Pancreas (tissue), 10 donors: ENCODE results near the gene PRDM11. TPM values are rescaled to one million over a fixed set of nuclear protein-coding genes. Genes with fewer than 3 reads are reported as not detected.
A peak's percentile ranks its signal among the peaks of the same experiment; 100 is the strongest.

Experiments used
- ATAC-seq, 4 donors: fragments of 200-7000 bp; cut with Tn5 transposase; one replicate each; pipeline versions ENCODE4 v1.8.0 to v1.9.1; 2020; ENCODE audit warnings: mild to moderate bottlenecking in 4 of 4, moderate library complexity in 4 of 4
- DNase-seq, 6 donors: peaks; one replicate each; pipeline ENCODE4 v3.0.0-alpha.2; 2020
- FAIRE-seq: peaks from 2 replicates; lab custom pipeline; 2012; peaks lifted over from hg19 to GRCh38; lab: Jason Lieb, UNC
- H3K27ac ChIP-seq, 4 donors: fragments of 200-600 bp; sonication (generic); 1 replicate in 3 of 4; 2 replicates in 1 of 4; pipeline versions ENCODE4 v1.5.0 to v1.8.0; 2020
- H3K27me3 ChIP-seq, 4 donors: fragments of 200-600 bp; one replicate each; pipeline ENCODE4 v1.8.0; 2021
- H3K36me3 ChIP-seq, 3 donors: fragments of 200-600 bp; sonication (generic) in 1 of 3; one replicate each; pipeline versions ENCODE4 v1.5.0 to v1.8.0; 2020 to 2021
- H3K4me1 ChIP-seq, 3 donors: fragments of 200-600 bp; one replicate each; pipeline ENCODE4 v1.8.0; 2021
- H3K4me3 ChIP-seq, 4 donors: fragments of 200-600 bp; sonication (generic) in 2 of 4; one replicate each; pipeline versions ENCODE4 v1.5.0 to v1.8.0; 2020 to 2021
- H3K9me3 ChIP-seq, 4 donors: fragments of 200-600 bp; one replicate each; pipeline ENCODE4 v1.8.0; 2021
- CTCF ChIP-seq, 4 donors: fragments of 200-600 bp; sonication (generic) in 3 of 4; IDR thresholded peaks; one replicate each; pipeline versions ENCODE4 v1.5.0 to v1.8.0; 2021; ENCODE audit warnings: antibody characterized with exemption in 4 of 4
- WGBS, 2 donors: extraction: QIAGEN DNeasy Blood & Tissue Kit; methylation state at CpG; one replicate each; pipeline ENCODE4 v1.1.7; 2013; 5-methylcytosine and 5-hydroxymethylcytosine counted together
- intact Hi-C, 3 donors: fragments of 100-400 bp; cut with DNase I; formaldehyde crosslinking; loops; one replicate each; pipeline versions ENCODE4 v1.11.1 to v1.14.2; 2022
- polyA plus RNA-seq, 2 donors: library from polyadenylated mRNA; stranded (reverse); fragments of 200-250 nt; gene quantifications; one replicate each; pipeline ENCODE4 v1.2.3, GENCODE V29; 2013
- total RNA-seq, 6 donors: library from RNA; stranded (reverse); fragmentation: NEBNext Ultra II Directional in 4 of 6; extraction: Animal tissue kit (Norgen Biotek cat#: 25700) in 4 of 6; gene quantifications; one replicate each; pipeline versions ENCODE4 v1.2.1 to v1.2.4, GENCODE V29; 2021 to 2023
- donor health status: healthy with polysubstance abuse.
- donor health status: DM: no; HTN: no; CAD: no; lungs with moderate emphysema.
- donor health status: DM: no; HTN: no; CAD: no.
- donor health status: control.
- donor health status: control.
- donor health status: Bipolar disorder and iron deficiency.
- donor health status: DM: yes; HTN: yes; CAD: no.
- donor health status: DM: no; HTN: no; CAD: no.
- donor health status: DM: no; HTN: no; CAD: no.
- donor health status: DM: yes; HTN: yes; CAD: no.

PRDM11 gene
- total and polyA plus RNA-seq, 8 donors: 3.0 to 8.5 (median 6.4) TPM

GRCh38 chr11:45225277-45225676, 78.8 kb downstream of the PRDM11 start:
- DNase-seq (no peak), ATAC-seq (no peak), FAIRE-seq (no peak)
- H3K27ac ChIP-seq: no peak overlapping the region
- H3K4me1 ChIP-seq: no peaks in the 10 kb centered on the region
- no peaks in the 10 kb centered on the region for H3K9me3 ChIP-seq
- H3K27me3 ChIP-seq: no peaks in the 10 kb centered on the region
- no peak overlapping the region for H3K4me3 ChIP-seq
- intact Hi-C loops: no loop called here
- 88% methylated on average over 1 of the region's 1 CpG for WGBS, 2 donors
- TF ChIP-seq CTCF (IDR thresholded peaks at IDR 0.05): no peak
- peaks cover 0 to 16% (median 0%) of the 10 kb centered on the region in 3 donors for H3K36me3 ChIP-seq

- FAIRE-seq (no peak), ATAC-seq (no peak), DNase-seq (peak in 1 of 6 donors; percentile 58)
- H3K9me3 ChIP-seq: no peaks in the 10 kb centered on the region
- intact Hi-C loops: no loop called here
- no peaks in the 10 kb centered on the region for H3K27me3 ChIP-seq
- no peak overlapping the region for H3K4me3 ChIP-seq
- no peaks in the 10 kb centered on the region for H3K4me1 ChIP-seq
- TF ChIP-seq CTCF (IDR thresholded peaks at IDR 0.05): no peak
- peaks cover 0 to 16% (median 0%) of the 10 kb centered on the region in 3 donors for H3K36me3 ChIP-seq
- no peak overlapping the region for H3K27ac ChIP-seq
- WGBS, 2 donors: 95% methylated on average over 39 of the region's 39 CpGs
Measured at GRCh38 chr11:45225961-45226871, 79.8 kb downstream of the PRDM11 start.

GRCh38 chr11:45226901-45227300, 80.5 kb downstream of the PRDM11 start:
- no peak overlapping the region for H3K4me3 ChIP-seq
- intact Hi-C loops: no loop called here
- H3K27me3 ChIP-seq: no peaks in the 10 kb centered on the region
- DNase-seq (no peak), ATAC-seq (no peak), FAIRE-seq (no peak)
- H3K4me1 ChIP-seq: no peaks in the 10 kb centered on the region
- H3K36me3 ChIP-seq: peaks cover 0 to 16% (median 0%) of the 10 kb centered on the region in 3 donors
- WGBS, 2 donors: 95 to 98% methylated on average over 21 of the region's 21 CpGs
- no peak overlapping the region for H3K27ac ChIP-seq
- no peak for TF ChIP-seq CTCF (IDR thresholded peaks at IDR 0.05)
- no peaks in the 10 kb centered on the region for H3K9me3 ChIP-seq

GRCh38 chr11:45227836-45228235, 81.4 kb downstream of the PRDM11 start:
- FAIRE-seq (no peak), DNase-seq (no peak), ATAC-seq (no peak)
- H3K9me3 ChIP-seq: no peaks in the 10 kb centered on the region
- no peak for TF ChIP-seq CTCF (IDR thresholded peaks at IDR 0.05)
- intact Hi-C loops: no loop called here
- 95 to 97% methylated on average over 19 of the region's 19 CpGs for WGBS, 2 donors
- no peaks in the 10 kb centered on the region for H3K4me1 ChIP-seq
- H3K27ac ChIP-seq: no peak overlapping the region
- no peak overlapping the region for H3K4me3 ChIP-seq
- H3K27me3 ChIP-seq: no peaks in the 10 kb centered on the region
- H3K36me3 ChIP-seq: peaks cover 0 to 16% (median 0%) of the 10 kb centered on the region in 3 donors
